Stimulated activated effector memory CD8-positive, alpha-beta T cell treated with anti-CD3 and anti-CD28 coated beads, Interleukin-12 subunit alpha, Interleukin-12 subunit beta, amount 100 ng/mL, for 72 hours (primary cell): ENCODE results near the gene MDFI.

ENCODE experiments used
- ATAC-seq: fragments of 150-1000 bp; cut with Tn5 transposase; 2 replicates; pipeline ENCODE4 v1.10.0; 2021
- DNase-seq, 2 donors: peaks; one replicate each; pipeline ENCODE4 v3.0.0; 2021 to 2022; ENCODE audit warnings: low spot score in 2 of 2
- H3K27ac Mint-ChIP-seq: one replicate; pipeline ENCODE4 v1.8.0; 2022; ENCODE audit warnings: mild to moderate bottlenecking, mixed read lengths
- H3K36me3 Mint-ChIP-seq: one replicate; pipeline ENCODE4 v1.8.0; 2022; ENCODE audit warnings: mild to moderate bottlenecking, mixed read lengths
- H3K4me1 Mint-ChIP-seq: one replicate; pipeline ENCODE4 v1.8.0; 2022; ENCODE audit warnings: mixed read lengths
- H3K4me3 Mint-ChIP-seq: one replicate; pipeline ENCODE4 v1.8.0; 2022; ENCODE audit warnings: mild to moderate bottlenecking, mixed read lengths
- H3K9me3 Mint-ChIP-seq: one replicate; pipeline ENCODE4 v1.8.0; 2022; ENCODE audit warnings: mixed read lengths

The MDFI gene

GRCh38 chr6:41637194-41638001 lies 870 bp upstream of the MDFI start:
- no peaks in the 10 kb centered on the region for H3K9me3 Mint-ChIP-seq
- DNase-seq (no peak), ATAC-seq (no peak)
- peak overlapping the region; percentile 55 for H3K4me3 Mint-ChIP-seq
- H3K27ac Mint-ChIP-seq, result no peak overlapping the region
- no peaks in the 10 kb centered on the region for H3K36me3 Mint-ChIP-seq
- peaks cover 6% of the 10 kb centered on the region for H3K4me1 Mint-ChIP-seq

- Mint-ChIP-seq H3K4me1 (peaks cover 6% of the 10 kb centered on the region), H3K36me3 (no peaks in the 10 kb centered on the region), H3K9me3 (no peaks in the 10 kb centered on the region), H3K27ac (no peak overlapping the region), H3K4me3 (peak overlapping the region; percentile 23)
- no peak for ATAC-seq
- no peak for DNase-seq
Observed at GRCh38 chr6:41638935-41639808, 904 bp downstream of the MDFI start.

GRCh38 chr6:41639809-41640371 lies 1.6 kb downstream of the MDFI start:
- no peaks in the 10 kb centered on the region for H3K9me3 Mint-ChIP-seq

GRCh38 chr6:41640426-41640825 lies 2.2 kb downstream of the MDFI start:
- H3K27ac Mint-ChIP-seq, result no peak overlapping the region
- DNase-seq (no peak), ATAC-seq (no peak)
- H3K36me3 Mint-ChIP-seq, result no peaks in the 10 kb centered on the region
- peaks cover 6% of the 10 kb centered on the region for H3K4me1 Mint-ChIP-seq
- no peak overlapping the region for H3K4me3 Mint-ChIP-seq
- H3K9me3 Mint-ChIP-seq, result no peaks in the 10 kb centered on the region

More at GRCh38 chr6:41639809-41640371, 1.6 kb downstream of the MDFI start:
- peak overlapping the region; percentile 23 for H3K4me3 Mint-ChIP-seq
- no peak overlapping the region for H3K27ac Mint-ChIP-seq
- ATAC-seq (no peak), DNase-seq (no peak)
- peaks cover 6% of the 10 kb centered on the region for H3K4me1 Mint-ChIP-seq
- no peaks in the 10 kb centered on the region for H3K36me3 Mint-ChIP-seq

- DNase-seq (no peak), ATAC-seq (no peak)
- no peaks in the 10 kb centered on the region for H3K9me3 Mint-ChIP-seq
- no peaks in the 10 kb centered on the region for H3K36me3 Mint-ChIP-seq
- H3K27ac Mint-ChIP-seq, result no peak overlapping the region
- peaks cover 6% of the 10 kb centered on the region for H3K4me1 Mint-ChIP-seq
- H3K4me3 Mint-ChIP-seq, result no peak overlapping the region
Observed at GRCh38 chr6:41641352-41641925, 3.2 kb downstream of the MDFI start.

GRCh38 chr6:41642090-41642959 lies 4.1 kb downstream of the MDFI start:
- H3K9me3 Mint-ChIP-seq, result no peaks in the 10 kb centered on the region
- ATAC-seq, result no peak
- no peak overlapping the region for H3K27ac Mint-ChIP-seq
- H3K4me3 Mint-ChIP-seq, result no peak overlapping the region
- DNase-seq, result no peak
- no peaks in the 10 kb centered on the region for H3K36me3 Mint-ChIP-seq
- peaks cover 6% of the 10 kb centered on the region for H3K4me1 Mint-ChIP-seq

GRCh38 chr6:41642960-41643898 lies 5.0 kb downstream of the MDFI start:
- Mint-ChIP-seq H3K4me1 (peaks cover 6% of the 10 kb centered on the region), H3K9me3 (no peaks in the 10 kb centered on the region), H3K27ac (no peak overlapping the region), H3K4me3 (no peak overlapping the region), H3K36me3 (no peaks in the 10 kb centered on the region)
- no peak for ATAC-seq
- no peak for DNase-seq

GRCh38 chr6:41643899-41644269 lies 5.6 kb downstream of the MDFI start:
- no peak for DNase-seq
- ATAC-seq, result no peak
- no peak overlapping the region for H3K27ac Mint-ChIP-seq
- H3K9me3 Mint-ChIP-seq, result no peaks in the 10 kb centered on the region
- H3K36me3 Mint-ChIP-seq, result no peaks in the 10 kb centered on the region
- peaks cover 6% of the 10 kb centered on the region for H3K4me1 Mint-ChIP-seq
- no peak overlapping the region for H3K4me3 Mint-ChIP-seq

- ATAC-seq, result no peak
- Mint-ChIP-seq H3K4me3 (no peak overlapping the region), H3K27ac (no peak overlapping the region), H3K9me3 (no peaks in the 10 kb centered on the region), H3K36me3 (no peaks in the 10 kb centered on the region), H3K4me1 (peaks cover 6% of the 10 kb centered on the region)
- DNase-seq, result no peak
Observed at GRCh38 chr6:41644297-41644879, 6.1 kb downstream of the MDFI start.

- Mint-ChIP-seq H3K4me1 (no peaks in the 10 kb centered on the region), H3K9me3 (no peaks in the 10 kb centered on the region), H3K27ac (no peak overlapping the region), H3K4me3 (no peak overlapping the region), H3K36me3 (no peaks in the 10 kb centered on the region)
- no peak for DNase-seq
- ATAC-seq, result no peak
Observed at GRCh38 chr6:41645007-41645618, 6.8 kb downstream of the MDFI start.

GRCh38 chr6:41646026-41646795 lies 7.9 kb downstream of the MDFI start:
- DNase-seq (no peak), ATAC-seq (no peak)
- Mint-ChIP-seq H3K9me3 (no peaks in the 10 kb centered on the region), H3K27ac (no peak overlapping the region), H3K4me3 (no peak overlapping the region), H3K36me3 (no peaks in the 10 kb centered on the region), H3K4me1 (no peaks in the 10 kb centered on the region)

- H3K4me1 Mint-ChIP-seq, result no peaks in the 10 kb centered on the region
- H3K9me3 Mint-ChIP-seq, result no peaks in the 10 kb centered on the region
Observed at GRCh38 chr6:41647061-41647511, 8.8 kb downstream of the MDFI start.

More at GRCh38 chr6:41647061-41647511, 8.8 kb downstream of the MDFI start:
- ATAC-seq, result no peak
- H3K27ac Mint-ChIP-seq, result no peak overlapping the region
- H3K36me3 Mint-ChIP-seq, result no peaks in the 10 kb centered on the region
- no peak for DNase-seq
- no peak overlapping the region for H3K4me3 Mint-ChIP-seq
